Measurements from ENCODE around the gene SUCLG1. TPM values are rescaled to one million over a fixed set of nuclear protein-coding genes. Genes with fewer than 3 reads are reported as not detected.
"Not testable (repeated sequence)": the region's sequence is repeated elsewhere in the genome, so short reads cannot be mapped to it uniquely, and the experiment has no call there.

SUCLG1 gene
- total RNA-seq, 1 donor from 2014 or later = 27.9 TPM

- DNase-seq (ENCODE audit: low read depth) (peak; percentile 72), FAIRE-seq (no peak)
- Histone ChIP-seq H3K36me3 (ENCODE audit: control insufficient read depth, insufficient read depth, low read length) (no peaks in the 10 kb centered on the region), H3K27me3 (ENCODE audit: control insufficient read depth, insufficient read depth, low read length) (no peaks in the 10 kb centered on the region), H3K4me3 (ENCODE audit: low read depth, low read length) (no peak overlapping the region)
- TF ChIP-seq CTCF (IDR thresholded peaks at IDR 0.05; ENCODE audit: insufficient read depth, low read length, severe bottlenecking) = no peak
Measured at GRCh38 chr2:84474176-84474575, 15.1 kb upstream of the SUCLG1 start.

DNA sequence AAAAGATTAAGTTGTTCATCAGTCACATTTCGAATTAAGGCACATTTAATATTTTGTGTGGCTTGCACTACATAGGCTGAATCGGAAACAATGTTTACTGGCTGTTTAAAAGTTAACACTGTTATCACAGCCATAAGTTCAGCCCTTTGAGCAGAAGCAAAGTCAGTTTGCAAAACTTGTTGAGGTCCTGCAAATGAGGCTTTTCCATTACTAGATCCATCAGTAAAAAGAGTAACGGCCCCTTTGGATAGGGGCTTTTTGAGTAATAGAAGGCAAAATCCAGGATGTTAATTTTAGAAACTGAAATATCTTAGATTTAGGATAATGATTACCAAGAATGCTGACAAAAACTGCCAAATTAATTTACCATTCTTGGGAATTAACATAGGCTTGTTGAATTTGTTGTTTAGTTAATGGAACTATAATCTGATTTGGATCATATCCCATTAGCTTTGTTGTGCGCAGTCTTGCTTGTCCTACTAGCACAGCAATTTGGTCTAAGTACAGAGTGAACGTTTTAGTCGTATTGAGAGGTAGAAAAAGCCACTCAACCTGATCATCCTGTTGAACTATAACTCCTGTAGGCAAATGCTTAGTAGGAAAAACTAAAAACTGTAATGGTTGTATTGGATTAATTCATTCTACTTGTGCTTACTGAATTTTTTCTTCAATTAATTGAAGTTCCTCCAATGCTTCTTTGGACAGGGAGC, 13.9 kb upstream of the SUCLG1 start:
- TF ChIP-seq CTCF (IDR thresholded peaks at IDR 0.05; ENCODE audit: insufficient read depth, low read length, severe bottlenecking) = no peak
- Histone ChIP-seq H3K27me3 (ENCODE audit: control insufficient read depth, insufficient read depth, low read length) (no peaks in the 10 kb centered on the region), H3K4me3 (ENCODE audit: low read depth, low read length) (no peak overlapping the region), H3K36me3 (ENCODE audit: control insufficient read depth, insufficient read depth, low read length) (no peaks in the 10 kb centered on the region)
- FAIRE-seq (no peak), DNase-seq (ENCODE audit: low read depth) (no peak)

- peak; percentile 32 for DNase-seq (ENCODE audit: low read depth)
- H3K27me3 ChIP-seq (ENCODE audit: control insufficient read depth, insufficient read depth, low read length); H3K4me3 ChIP-seq (ENCODE audit: low read depth, low read length); FAIRE-seq; H3K36me3 ChIP-seq (ENCODE audit: control insufficient read depth, insufficient read depth, low read length): not testable (repeated sequence)
Measured at GRCh38 chr2:84472423-84472822, 13.3 kb upstream of the SUCLG1 start.

DNA sequence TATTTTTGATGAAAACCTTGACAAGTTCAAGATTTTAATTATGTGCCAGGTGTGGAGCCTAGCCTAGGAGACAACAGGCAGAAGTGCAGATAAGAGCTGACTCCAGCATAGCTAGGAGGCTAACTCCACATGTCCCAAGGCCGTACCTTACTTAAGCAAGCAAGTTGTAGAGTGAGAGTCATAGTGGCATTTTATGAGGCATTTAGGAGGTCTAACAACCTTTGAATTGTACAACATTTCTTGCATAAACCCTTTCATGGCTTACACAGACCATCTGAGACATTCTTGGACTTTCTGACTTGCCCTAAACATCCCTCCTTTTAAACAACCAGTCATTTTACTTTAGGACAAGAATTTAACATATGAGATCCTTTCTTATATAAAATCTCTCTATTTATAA, 8.3 kb upstream of the SUCLG1 start:
- no peak for TF ChIP-seq CTCF (IDR thresholded peaks at IDR 0.05; ENCODE audit: insufficient read depth, low read length, severe bottlenecking)
- FAIRE-seq (no peak), DNase-seq (ENCODE audit: low read depth) (no peak)
- H3K27me3 ChIP-seq (ENCODE audit: control insufficient read depth, insufficient read depth, low read length) = no peaks in the 10 kb centered on the region
- no peak overlapping the region for H3K4me3 ChIP-seq (ENCODE audit: low read depth, low read length)
- H3K36me3 ChIP-seq (ENCODE audit: control insufficient read depth, insufficient read depth, low read length) = no peaks in the 10 kb centered on the region

DNA sequence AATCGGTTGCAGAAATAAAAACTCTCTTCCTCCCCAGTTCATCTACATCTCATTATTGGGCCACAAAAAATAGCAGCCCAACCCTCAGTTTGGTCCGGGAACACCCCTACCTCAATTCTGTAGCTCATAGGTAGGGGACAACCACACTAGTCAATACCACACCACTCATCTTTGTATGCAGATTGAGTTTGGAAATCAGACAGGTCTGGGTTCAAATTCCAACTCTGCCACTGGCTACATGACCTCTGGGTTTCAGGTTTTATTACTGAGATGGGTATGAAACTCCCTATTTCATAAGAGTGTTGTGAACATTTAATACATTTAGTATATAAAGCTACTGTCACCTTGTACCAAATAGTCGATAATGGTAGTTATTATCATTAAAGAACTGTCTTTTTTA, 2.2 kb upstream of the SUCLG1 start:
- DNase-seq (ENCODE audit: low read depth) (no peak), FAIRE-seq (no peak)
- no peak for TF ChIP-seq CTCF (IDR thresholded peaks at IDR 0.05; ENCODE audit: insufficient read depth, low read length, severe bottlenecking)
- no peaks in the 10 kb centered on the region for H3K36me3 ChIP-seq (ENCODE audit: control insufficient read depth, insufficient read depth, low read length)
- H3K27me3 ChIP-seq (ENCODE audit: control insufficient read depth, insufficient read depth, low read length) = no peaks in the 10 kb centered on the region
- H3K4me3 ChIP-seq (ENCODE audit: low read depth, low read length) = no peak overlapping the region

- Histone ChIP-seq H3K4me3 (ENCODE audit: low read depth, low read length) (no peak overlapping the region), H3K36me3 (ENCODE audit: control insufficient read depth, insufficient read depth, low read length) (no peaks in the 10 kb centered on the region), H3K27me3 (ENCODE audit: control insufficient read depth, insufficient read depth, low read length) (no peaks in the 10 kb centered on the region)
- FAIRE-seq (no peak), DNase-seq (ENCODE audit: low read depth) (no peak)
- TF ChIP-seq CTCF (IDR thresholded peaks at IDR 0.05; ENCODE audit: insufficient read depth, low read length, severe bottlenecking) = no peak
Measured at GRCh38 chr2:84460670-84461069, 1.6 kb upstream of the SUCLG1 start.

All from bronchial epithelial cell (primary cell).